C4-2B (cell line): ENCODE data around the gene MAP4K5.

Source experiments
- CTCF ChIP-seq: fragments of 450-650 bp; conservative IDR thresholded peaks from 2 replicates; pipeline ENCODE4 v1.5.1; 2017; ENCODE audit warnings: mild to moderate bottlenecking
- ZFX ChIP-seq: fragments of 450-650 bp; IDR thresholded peaks from 2 replicates; pipeline ENCODE4 v1.6.1; 2017

- TF ChIP-seq CTCF (no peak), ZFX (no peak)
Measured at GRCh38 chr14:50578433-50578832, 46.1 kb upstream of the MAP4K5 start.
